NCI-H1694 treated with DMSO at 0.1 percent for 48 hours (cell line): Measurements from ENCODE around the gene SLC27A4.

Source experiments
- DNase-seq: peaks from one replicate; lab custom pipeline; 2025; lab: John Stamatoyannopoulos, UW

SLC27A4 gene

GRCh38 chr9:128391956-128392301 is 51.6 kb downstream of the SLC27A4 start:
- DNase-seq: no peak

- DNase-seq: no peak
Measured at GRCh38 chr9:128392302-128393144, 52.2 kb downstream of the SLC27A4 start.

GRCh38 chr9:128393145-128393775 is 52.9 kb downstream of the SLC27A4 start:
- no peak for DNase-seq

GRCh38 chr9:128393970-128394369 is 53.6 kb downstream of the SLC27A4 start:
- no peak for DNase-seq

GRCh38 chr9:128394379-128395168 is 54.2 kb downstream of the SLC27A4 start:
- no peak for DNase-seq

- DNase-seq: no peak
Measured at GRCh38 chr9:128396970-128397613, 56.8 kb downstream of the SLC27A4 start.

- DNase-seq: no peak
Measured at GRCh38 chr9:128397831-128398230, 57.5 kb downstream of the SLC27A4 start.

- DNase-seq: no peak
Measured at GRCh38 chr9:128399861-128400260, 59.5 kb downstream of the SLC27A4 start.

GRCh38 chr9:128404560-128404959 is 64.2 kb downstream of the SLC27A4 start:
- DNase-seq: no peak

GRCh38 chr9:128405077-128405779 is 64.9 kb downstream of the SLC27A4 start:
- DNase-seq: no peak

GRCh38 chr9:128405780-128406171 is 65.4 kb downstream of the SLC27A4 start:
- DNase-seq: no peak

- DNase-seq: no peak
Measured at GRCh38 chr9:128406848-128407391, 66.6 kb downstream of the SLC27A4 start.

GRCh38 chr9:128408963-128409431 is 68.7 kb downstream of the SLC27A4 start:
- DNase-seq: no peak

- no peak for DNase-seq
Measured at GRCh38 chr9:128409450-128409849, 69.1 kb downstream of the SLC27A4 start.

- DNase-seq: no peak
Measured at GRCh38 chr9:128409978-128410377, 69.7 kb downstream of the SLC27A4 start.
